GM18907 (cell line): ENCODE results near the gene USP47.
A peak's percentile ranks its signal among the peaks of the same experiment; 100 is the strongest.

Experiments used
- ATAC-seq: cut with Tn5 transposase; IDR thresholded peaks from one replicate; pipeline ENCODE4 v1.9.1; 2021; ENCODE audit warnings: mild to moderate bottlenecking, moderate library complexity; ENCODE audit not compliant: unreplicated experiment

Gene USP47

DNA sequence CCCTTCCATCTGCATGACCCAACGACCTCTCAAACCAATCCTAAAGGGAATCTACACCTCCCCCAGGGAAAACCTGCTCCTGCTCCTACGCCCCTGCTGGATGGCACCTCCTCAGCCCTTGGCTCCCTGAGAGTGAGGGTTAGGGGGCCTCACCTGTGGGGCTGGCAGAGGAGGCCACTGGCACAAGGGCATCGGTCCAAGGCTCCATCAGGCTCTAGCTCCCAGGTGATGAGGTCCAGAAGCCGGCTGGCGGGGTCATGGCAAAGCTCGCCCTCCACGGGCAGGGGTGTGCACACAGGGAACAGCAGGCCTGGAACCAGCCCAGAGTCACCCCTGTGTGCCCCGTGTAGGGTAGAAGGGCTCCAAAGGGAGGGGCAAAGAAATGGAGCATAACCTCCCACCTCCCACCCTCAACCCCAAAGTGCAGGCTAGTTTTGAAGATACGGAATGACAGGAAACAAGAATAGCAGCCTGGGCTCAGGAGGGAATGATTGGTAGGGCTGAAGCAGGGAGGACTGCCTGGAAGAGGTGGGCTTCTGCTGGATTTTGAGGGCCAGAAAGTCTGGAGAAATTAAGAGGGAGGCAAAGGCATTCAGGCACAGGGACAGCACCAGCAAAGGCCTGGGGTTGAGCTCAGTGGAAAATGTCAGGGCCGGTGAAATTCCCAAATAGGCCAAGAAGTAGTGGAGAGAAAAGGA, 124.0 kb downstream of the USP47 start:
- ATAC-seq: no peak

- ATAC-seq: no peak
Observed at GRCh38 chr11:11966354-11966741, 124.6 kb downstream of the USP47 start.

DNA sequence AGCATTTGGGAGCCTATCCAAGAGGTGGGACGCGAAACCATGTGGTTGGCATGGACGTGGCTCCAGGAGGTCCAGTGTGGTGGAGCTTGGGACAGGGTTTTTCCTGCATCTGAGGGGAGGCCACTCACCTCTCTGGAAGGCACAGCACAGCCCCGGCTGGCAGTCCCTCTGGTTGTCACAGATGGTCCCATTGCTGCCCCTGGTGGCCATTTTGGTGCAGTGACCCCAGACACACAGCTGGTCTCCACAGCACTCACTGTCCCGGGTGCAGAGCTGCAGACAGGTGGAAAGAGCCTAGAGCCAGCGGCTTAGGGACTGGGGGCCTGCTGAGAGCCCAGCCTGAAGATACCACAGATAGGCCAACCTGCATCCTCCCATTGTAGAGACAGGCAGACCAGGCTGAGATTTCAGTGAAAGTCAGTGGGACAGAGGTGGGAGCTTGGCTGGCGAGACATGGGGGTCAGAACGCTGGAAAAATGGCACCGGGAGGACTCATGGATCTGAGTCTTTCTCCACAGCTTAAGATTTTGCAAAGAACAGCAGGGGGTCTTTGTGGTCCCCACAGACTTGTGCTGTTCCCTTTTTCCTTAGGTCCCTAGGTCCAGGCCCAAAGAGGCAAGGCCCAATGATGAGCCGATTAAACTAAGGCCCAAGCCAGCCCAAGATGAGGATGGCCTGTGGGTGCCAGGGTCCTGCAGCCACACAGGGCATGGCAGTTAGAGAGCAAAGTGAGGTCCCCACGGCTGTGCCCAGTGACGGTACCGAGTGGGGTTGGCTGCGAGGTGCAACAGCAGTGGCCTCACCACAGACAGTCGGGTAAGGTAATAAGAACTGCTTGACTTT, 125.3 kb downstream of the USP47 start:
- peak; percentile 93 for ATAC-seq

- no peak for ATAC-seq
Observed at GRCh38 chr11:11967669-11968510, 126.1 kb downstream of the USP47 start.

GRCh38 chr11:11968511-11969280, 126.9 kb downstream of the USP47 start:
- no peak for ATAC-seq

- ATAC-seq: no peak
Observed at GRCh38 chr11:11969380-11970215, 127.8 kb downstream of the USP47 start.

DNA sequence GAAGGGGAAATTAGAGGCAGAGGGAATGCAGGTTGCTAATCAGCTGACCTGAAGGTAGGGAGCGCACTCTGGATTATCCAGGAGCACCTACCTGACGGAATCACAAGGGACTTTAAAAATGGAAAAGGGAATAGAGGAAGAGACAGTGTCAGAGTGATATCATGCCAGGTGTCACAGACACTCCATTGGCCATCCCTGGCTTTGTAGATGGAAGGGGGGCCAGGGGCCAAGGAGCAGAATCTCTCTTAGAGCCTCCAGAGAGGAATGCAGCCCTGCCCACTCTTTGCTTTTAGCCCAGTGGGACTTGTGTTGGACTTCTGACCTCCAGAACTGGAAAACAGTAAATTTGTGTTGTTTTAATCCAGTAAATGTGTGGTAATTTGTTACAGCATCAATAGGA, 128.8 kb downstream of the USP47 start:
- no peak for ATAC-seq

DNA sequence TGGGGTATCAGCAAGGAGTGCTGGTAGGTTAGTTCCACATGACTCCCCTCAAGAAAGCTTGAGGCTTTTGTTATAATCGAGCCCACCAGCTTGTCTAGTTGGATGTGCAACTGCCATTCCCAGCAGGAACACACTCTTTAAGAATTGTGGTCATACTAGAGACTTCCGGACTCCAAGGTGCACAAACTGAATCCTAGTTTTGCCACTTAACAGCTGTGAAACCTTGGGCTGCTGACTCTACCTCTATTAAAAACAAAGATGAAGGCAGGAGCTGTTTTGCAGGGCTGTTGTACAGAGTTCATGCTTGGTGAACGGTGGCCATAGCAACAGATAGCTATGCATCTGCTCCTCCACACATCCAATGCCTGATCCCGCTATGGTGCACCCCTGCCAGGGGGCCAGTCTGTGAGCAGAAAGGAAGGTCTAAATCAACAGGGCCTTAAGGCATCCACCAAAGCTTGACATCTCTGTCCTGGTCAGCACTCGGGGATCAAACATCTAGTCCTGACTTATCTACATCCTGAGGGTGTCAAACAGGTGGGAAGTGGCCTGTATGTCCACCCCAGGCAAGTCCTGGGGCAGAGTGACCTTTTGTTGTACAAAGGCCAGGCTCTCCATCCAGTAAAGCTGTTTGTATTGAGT, 130.3 kb downstream of the USP47 start:
- no peak for ATAC-seq

DNA sequence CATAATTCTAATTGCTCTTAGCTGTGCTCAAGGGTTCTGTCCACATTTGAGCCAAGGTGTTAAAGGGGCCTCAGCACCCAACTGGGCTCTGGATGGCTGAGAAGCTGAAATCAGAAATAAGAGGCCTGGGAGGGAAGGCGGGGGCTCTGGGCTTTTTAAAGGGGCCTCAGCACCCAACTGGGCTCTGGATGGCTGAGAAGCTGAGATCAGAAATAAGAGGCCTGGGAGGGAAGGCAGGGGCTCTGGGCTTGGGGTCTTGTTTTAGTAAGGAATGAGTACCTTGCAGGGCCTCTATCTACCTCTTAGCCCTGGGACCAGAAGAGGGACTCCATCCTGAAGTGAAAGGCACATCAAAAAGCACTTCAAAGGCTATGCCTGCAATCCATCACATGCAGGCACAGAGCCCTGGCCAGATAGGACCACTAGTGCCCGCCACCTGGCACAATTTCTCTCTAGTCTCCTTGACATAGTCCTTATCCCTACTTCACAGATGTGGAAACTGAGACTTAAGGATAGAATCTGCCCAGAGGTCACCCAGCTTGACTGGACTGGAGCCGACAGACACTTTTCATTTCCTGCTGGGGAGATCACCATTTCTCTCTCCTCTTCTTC, 131.1 kb downstream of the USP47 start:
- ATAC-seq: no peak

DNA sequence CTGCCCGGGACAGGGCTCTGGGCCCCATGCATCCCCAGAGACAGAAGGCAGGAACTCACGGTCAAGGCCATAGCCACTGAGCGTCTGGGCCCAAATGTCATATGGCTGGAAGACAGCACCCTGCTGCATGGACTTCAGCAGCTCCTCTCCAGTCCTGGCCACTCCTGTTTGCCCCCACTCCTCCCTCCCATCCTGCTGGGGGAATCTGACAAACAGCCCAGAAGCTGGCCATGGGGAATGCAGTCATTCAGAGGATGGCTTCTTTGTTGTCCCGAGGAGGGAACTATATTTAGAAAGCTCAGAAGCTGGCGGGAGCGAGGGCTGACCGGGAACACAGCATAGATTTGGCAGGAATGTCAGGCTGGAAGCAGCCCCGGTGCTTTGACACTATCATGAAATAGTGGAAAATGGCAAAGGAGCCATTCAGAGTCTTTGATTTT, 131.6 kb downstream of the USP47 start:
- ATAC-seq: no peak

DNA sequence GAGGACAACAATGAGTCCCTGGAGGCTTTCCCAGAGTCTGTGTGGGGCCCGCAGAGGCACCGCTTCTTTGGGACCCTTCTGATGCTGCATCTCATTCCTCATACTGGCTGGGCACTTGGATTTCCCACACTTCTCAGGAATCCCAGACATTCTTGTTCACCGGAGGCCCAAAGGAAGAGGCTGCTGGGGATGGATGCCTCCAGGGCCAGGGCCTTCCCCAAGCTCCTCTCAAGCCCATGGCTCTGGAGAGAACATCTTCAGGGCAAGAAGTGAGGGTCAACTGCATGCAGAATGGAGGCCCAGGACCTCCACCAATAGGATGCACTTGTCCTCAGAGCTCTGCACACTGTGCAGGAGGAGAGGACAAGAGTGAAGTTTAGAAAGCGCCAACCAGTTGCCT, 132.1 kb downstream of the USP47 start:
- no peak for ATAC-seq

DNA sequence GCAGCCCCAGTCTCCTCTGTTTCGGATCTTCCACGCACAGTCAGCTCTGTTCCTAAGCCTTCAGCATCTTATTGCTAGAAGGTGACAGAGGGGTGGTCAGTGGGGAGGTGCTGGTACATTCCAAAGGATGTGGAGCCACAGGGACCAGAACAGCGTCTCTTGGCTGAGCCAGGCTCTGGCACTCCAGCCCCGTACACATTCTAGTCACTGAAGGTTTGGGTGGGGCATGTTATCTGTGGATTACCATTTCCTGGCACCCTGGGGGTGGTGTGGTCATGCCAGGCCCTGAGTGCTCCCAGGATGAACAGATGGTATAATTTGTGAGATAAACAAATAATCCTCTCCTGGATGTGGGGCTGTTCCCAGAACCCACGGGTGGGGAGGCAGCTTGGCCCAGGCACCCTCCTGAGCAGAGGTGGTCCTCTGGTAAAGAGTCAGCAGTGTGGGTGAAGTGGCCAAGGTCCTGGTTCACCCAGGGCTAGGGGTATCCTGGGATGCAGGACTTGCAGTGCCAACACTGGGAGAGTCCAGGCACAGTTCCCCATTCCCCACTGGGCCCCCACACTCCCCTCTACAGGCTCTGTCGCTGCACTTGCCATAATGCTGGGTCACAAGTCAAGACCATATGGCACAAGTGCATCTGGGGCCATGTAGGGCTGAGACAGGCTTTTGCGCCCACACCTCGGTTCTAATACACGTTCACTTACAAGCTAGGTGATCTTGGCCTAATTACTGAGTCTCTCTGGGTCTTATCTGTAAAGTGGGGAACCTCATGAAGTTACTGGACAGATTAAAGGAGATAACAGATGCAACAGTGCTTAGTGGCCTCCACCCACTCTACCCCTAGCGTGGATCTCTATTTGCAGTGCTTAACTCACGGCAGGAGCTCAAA, 133.7 kb downstream of the USP47 start:
- no peak for ATAC-seq

- no peak for ATAC-seq
Observed at GRCh38 chr11:11976481-11977127, 134.8 kb downstream of the USP47 start.

DNA sequence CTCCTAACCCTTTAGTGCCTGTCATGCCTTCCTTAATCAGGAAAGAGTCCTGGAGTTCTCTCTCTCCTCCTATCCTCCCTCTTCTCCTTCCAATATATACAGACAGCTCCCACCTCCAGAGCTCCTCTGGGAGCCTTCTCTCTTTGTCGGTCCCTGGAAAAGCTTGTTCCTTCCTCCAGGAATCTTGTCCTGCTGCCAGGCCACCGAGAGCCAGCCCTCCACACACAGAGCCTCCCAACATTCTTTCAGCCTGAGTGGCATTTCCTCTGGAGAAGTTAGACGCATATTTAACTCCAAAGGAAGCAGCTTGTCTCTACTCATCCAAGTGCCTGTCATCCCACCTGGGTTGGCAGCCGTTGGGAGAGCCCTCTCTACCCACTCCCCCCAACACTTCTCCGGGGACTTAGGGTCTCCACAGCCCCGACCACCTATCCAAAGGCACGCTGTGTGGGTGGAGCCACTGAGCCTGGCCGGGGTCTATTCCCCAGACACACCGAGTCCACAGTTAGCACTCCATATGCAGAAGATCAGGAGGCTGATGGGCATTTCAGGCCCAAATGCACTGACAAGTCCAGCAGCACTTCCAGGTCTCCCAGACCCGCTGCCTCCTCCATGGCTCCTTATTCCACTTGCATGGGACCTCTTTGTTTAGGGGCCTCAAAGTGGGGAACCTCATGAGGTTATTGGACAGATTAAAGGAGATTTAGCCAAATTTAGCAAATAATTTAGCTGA, 135.6 kb downstream of the USP47 start:
- ATAC-seq: no peak

GRCh38 chr11:11978098-11978637, 136.4 kb downstream of the USP47 start:
- no peak for ATAC-seq

GRCh38 chr11:11978792-11979487, 137.2 kb downstream of the USP47 start:
- no peak for ATAC-seq
